ENCODE data around the gene ZPBP.

The ZPBP gene

DNA sequence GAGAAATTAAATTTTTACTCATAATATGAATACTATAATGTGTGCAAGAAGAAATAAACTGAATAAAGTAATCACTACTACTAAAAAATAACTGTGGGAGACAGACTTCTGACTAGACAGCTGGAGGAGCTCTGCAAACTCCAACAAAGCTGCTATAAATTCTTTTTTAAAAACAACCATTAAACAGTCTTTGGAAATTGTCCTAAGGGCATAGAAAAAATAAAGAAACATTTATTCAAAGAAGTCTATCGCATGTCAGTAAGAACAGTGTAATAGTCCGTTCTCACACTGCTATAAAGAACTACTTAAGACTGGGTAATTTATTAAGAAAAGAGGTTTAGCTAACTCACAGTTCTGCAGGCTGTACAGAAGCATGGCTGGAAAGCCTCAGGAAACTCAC, 56.0 kb downstream of the ZPBP start:
- DNase-seq: no peak

DNA sequence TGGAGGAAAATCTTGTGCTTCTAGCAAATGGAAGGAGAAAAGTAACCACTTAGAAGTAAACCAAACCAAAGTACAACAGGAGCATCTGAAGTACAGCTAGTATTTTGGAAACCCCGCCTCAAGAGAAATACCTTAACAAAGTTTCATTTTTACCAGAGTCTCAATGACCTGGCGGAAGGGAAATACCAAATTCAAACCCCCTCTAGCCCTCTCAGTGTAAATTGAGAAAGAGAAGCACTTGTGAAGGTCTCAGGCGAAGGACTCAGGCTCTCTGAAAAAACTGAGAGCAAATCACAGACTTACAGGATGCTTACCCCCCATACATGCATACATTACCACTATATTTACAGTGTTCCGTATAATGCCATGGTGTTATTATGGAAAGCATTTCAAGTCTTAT, 70.1 kb downstream of the ZPBP start:
- DNase-seq: no peak

DNA sequence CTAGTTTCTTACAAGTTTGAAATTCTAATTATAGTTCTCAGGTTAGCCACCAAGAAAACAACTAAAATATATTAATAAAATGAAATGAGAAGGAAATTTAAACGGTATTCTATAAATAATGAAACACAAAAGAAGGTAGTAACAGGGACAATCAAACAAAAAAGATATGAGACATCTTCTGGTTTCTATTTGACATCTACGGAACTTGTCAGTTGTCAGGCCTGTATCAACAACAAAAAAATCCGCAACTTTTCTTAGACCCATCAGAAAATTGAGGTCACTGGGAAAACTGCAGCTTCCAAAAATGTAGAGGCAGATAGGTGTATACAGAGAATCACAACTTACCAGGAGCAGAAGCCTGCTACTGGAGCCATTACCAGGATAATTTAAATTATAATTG, 70.6 kb downstream of the ZPBP start:
- no peak for DNase-seq

GRCh38 chr7:49995681-49996080, 97.4 kb downstream of the ZPBP start:
- no peak for DNase-seq

DNA sequence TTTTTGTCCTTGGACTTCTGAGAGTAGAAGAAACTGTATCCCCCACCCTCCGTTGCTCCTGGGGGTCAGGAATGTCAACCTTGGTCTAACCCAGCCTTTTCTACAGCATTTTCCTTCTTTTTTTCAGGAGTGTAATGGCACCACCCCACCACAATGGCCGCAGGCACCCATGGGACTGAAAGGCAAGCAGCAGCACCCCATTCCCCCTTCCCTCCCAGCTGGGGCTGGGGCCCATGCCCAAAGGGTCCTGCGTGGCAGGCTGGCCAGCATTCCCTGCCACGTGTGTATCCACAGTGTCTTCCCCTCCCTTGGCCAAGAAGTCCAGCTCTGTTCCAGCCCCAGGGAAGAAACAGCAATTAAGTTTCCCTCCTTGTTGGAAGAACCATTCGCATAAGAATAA, 106.9 kb downstream of the ZPBP start:
- no peak for DNase-seq

GRCh38 chr7:49980465-49980864, 112.6 kb downstream of the ZPBP start:
- DNase-seq: no peak

- DNase-seq: no peak
Observed at GRCh38 chr7:49976238-49976637, 116.8 kb downstream of the ZPBP start.

DNA sequence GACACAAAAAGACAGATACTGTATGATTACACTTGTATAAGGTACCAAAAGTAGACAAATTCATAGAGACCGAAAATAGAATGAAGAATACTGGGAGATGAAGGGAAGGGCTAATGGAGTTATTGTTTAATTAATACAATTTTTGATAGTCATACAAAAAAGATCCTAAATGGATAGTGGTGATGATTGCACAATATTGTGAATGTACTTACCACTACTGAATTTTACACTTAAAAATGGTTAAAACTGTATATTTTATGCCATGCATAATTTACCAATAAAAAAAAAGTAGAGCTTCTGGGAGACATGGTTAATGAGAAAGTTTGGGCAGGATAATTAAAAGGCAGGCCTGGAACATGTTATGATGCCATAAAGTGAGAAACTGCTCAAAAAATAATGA, 119.0 kb downstream of the ZPBP start:
- DNase-seq: no peak

DNA sequence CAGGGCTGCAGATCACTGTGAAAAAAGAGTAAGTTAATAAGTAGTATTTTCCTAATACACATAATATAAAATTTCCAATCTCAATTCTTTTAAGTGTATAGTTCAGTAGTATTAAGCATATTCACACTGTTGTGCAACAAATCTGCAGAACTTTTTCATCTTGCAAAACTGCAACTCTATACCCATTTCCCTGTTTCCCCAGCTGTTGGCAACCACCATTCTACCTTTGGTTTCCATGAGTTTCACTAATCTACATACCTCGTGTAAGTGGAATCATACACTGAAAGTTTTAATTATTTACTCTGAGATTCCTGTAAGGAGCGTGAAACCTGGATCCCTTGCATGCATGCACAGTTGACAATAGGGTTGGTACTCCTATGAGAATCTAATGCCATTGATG, 155.4 kb downstream of the ZPBP start:
- DNase-seq: no peak

DNA sequence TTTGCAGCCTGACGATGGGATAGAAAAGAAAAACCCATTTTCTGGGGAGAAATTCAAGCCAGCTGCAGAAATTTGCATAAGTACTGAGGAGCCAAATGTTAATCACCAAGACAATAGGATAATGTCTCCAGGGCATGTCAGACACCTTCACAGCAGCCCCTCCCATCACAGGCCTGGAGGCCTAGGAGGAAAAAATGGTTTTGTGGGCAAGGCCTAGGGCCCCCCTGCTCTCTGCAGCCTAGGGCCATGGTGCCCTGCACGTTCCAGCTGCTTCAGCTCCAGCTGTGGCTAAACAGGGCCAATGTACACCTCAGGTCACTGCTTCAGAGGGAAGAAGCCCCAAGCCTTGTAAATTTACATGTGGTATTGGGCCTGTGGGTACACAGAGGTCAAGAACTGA, 161.4 kb downstream of the ZPBP start:
- DNase-seq: no peak

DNA sequence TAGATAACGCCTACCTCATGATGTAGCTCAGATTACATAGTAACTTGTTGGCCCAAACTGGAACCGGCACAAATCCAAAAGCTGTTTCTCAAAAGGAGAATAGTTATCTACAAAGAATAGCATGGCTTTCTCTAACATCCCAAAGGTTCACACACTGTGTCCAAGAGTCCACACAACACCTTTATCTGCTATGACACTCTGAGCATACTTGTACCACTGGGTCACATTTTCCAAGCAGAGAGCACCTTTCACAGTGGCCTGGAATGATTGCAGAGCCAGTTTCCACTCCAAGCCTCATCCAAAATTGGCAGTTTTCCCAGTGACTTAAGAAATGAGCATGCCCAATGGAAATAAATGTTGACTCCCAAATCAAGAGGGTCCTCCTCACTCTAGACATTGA, 164.3 kb downstream of the ZPBP start:
- DNase-seq: no peak

DNA sequence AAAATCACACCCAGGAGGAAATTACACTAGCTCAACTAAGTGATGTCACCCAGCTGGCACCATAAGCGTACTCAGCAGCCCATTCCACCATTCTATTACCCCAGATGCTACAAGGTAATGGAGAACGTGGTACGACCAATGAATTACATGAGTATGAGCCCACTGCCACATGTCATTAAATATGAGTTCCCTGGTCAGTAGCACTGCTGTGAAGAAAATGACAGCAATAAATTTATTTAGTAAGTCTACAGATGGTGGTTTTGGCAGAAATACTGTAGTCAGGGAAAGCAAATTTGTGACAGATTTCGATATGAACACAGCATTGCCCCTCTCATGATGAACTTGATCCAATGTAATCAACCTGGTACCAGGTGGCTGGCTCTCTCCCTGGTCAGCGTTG, 165.4 kb downstream of the ZPBP start:
- DNase-seq: no peak

DNA sequence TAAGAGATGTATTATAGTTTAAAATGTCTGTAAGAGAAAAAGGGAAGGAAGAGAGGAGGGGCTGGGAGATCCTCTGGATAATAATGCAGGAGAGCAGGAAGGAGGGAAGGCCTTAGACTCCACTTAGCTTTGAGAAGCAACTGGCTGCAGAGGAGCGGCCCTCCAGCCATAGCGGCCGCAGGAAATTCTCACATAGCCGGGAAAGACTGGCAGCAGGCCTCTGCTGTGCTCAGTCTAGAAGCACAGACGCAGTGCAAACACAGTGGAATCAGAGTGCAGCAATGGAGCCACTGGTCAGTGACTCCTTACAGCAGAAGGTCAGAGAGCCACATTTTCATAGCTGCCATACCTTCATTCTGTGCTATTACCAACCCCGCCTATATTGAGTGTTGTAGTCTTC, 166.3 kb downstream of the ZPBP start:
- DNase-seq: no peak

DNA sequence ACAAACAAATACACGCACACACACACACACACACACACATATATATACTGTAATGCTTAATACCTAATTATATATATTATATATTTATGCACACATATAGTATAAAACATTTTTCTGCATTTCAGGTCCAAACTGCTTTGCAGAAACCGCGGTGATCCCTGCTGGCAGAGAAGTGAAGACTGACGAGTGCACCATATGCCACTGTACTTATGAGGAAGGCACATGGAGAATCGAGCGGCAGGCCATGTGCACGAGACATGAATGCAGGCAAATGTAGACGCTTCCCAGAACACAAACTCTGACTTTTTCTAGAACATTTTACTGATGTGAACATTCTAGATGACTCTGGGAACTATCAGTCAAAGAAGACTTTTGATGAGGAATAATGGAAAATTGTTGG, 181.1 kb downstream of the ZPBP start:
- no peak for DNase-seq

- DNase-seq: no peak
Observed at GRCh38 chr7:49894543-49894942, 198.5 kb downstream of the ZPBP start.

DNA sequence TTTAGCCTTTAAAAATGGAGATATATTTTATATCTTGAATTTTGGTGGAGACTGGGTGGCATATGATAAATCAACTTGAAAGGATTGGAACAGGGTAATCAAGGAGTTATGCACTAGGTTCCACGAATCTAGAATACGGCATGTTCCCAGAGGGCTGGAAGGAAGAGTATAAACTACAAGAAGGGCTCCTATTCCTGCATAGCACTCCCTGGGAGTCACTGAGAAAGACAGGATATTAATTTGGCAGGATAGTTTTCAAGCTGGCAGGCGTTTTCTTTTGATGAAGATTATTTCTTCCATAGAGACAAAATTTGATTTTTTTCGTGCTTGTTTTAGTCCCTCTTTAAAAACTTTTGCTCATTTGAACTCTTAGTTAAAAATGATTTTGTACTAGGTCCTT, 199.9 kb downstream of the ZPBP start:
- DNase-seq: no peak

DNA sequence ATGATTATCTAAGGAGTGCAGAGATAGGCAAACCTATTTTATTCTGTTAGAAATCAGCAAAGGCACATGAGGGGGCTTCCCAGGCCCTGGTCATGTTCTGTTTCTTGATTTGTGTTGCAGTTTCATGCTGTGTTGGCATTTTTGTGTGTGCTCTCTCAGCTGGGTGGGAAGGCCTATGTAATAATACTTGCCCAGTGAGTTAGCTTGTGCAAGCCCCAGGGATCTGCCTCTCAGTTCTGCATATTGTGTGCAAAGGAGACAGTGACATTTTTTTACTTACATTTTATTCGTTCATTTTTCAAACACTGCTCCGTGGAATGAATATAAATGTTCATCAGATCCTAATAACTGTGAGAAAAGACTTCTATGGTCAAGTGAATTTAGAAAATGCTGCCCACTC, 200.6 kb downstream of the ZPBP start:
- no peak for DNase-seq
